Stimulated activated effector memory CD8-positive, alpha-beta T cell treated with anti-CD3 and anti-CD28 coated beads, Interleukin-12 subunit alpha, Interleukin-12 subunit beta, amount 100 ng/mL, for 72 hours (primary cell): Measurements from ENCODE around the gene C1RL.

Experiments
- ATAC-seq: fragments of 150-1000 bp; cut with Tn5 transposase; 2 replicates; pipeline ENCODE4 v1.10.0; 2021
- DNase-seq, 2 donors: peaks; one replicate each; pipeline ENCODE4 v3.0.0; 2021 to 2022; ENCODE audit warnings: low spot score in 2 of 2
- H3K27ac Mint-ChIP-seq: one replicate; pipeline ENCODE4 v1.8.0; 2022; ENCODE audit warnings: mild to moderate bottlenecking, mixed read lengths
- H3K36me3 Mint-ChIP-seq: one replicate; pipeline ENCODE4 v1.8.0; 2022; ENCODE audit warnings: mild to moderate bottlenecking, mixed read lengths
- H3K4me1 Mint-ChIP-seq: one replicate; pipeline ENCODE4 v1.8.0; 2022; ENCODE audit warnings: mixed read lengths
- H3K4me3 Mint-ChIP-seq: one replicate; pipeline ENCODE4 v1.8.0; 2022; ENCODE audit warnings: mild to moderate bottlenecking, mixed read lengths
- H3K9me3 Mint-ChIP-seq: one replicate; pipeline ENCODE4 v1.8.0; 2022; ENCODE audit warnings: mixed read lengths

C1RL gene, protein sequence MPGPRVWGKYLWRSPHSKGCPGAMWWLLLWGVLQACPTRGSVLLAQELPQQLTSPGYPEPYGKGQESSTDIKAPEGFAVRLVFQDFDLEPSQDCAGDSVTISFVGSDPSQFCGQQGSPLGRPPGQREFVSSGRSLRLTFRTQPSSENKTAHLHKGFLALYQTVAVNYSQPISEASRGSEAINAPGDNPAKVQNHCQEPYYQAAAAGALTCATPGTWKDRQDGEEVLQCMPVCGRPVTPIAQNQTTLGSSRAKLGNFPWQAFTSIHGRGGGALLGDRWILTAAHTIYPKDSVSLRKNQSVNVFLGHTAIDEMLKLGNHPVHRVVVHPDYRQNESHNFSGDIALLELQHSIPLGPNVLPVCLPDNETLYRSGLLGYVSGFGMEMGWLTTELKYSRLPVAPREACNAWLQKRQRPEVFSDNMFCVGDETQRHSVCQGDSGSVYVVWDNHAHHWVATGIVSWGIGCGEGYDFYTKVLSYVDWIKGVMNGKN

DNA sequence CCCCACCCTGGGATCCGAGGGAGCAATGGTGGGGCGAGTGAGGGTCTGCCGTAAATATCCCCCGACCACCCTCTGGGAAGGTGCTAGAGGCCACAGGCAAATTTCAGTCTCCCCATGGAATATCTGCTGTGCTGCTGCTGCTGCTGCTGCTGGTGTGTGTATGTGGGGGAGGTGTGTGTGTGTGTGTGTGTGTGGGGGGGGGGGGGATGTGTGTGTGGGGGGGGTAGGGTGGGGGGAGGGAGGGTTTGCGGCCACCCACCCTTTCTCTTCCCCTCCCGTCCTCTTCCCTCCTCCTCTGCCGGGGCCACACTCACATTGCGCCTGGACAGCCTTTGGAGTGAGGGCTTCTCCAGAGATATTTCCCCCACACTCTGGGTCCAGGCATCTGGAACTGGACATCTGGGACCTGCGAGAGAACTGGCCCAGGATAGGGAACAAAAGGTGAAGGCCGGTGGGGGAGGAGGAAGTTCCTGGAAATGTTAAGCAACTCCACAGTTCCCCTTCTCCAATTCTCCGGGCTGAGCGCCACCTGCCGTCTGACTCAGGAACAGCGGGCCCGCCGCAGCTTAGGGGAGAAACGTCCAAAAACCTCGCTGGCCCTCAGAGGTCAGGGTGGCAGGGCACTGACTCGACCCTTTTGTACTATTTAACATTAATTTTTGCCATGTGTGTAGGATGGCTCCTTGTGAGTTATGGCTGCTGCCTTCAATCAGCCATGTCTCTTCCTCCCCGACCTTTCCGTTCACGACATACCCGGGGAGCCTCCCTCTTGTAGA is at the start of gene C1RL:
Gene C1RL (minus strand): TSS at position 419 of the 776 bp plus-strand sequence. CDS start 34 bp downstream, at position 385.
- DNase-seq (peak; percentile 90 to 94), ATAC-seq (peak; percentile 48)
- H3K9me3 Mint-ChIP-seq, result peaks cover 8% of the 10 kb centered on the region
- H3K4me1 Mint-ChIP-seq, result peaks cover 50% of the 10 kb centered on the region
- H3K36me3 Mint-ChIP-seq, result peaks cover 36% of the 10 kb centered on the region
- peak within 1 kb of the TSS; percentile 97 for H3K27ac Mint-ChIP-seq
- peak within 1 kb of the TSS; percentile 98 for H3K4me3 Mint-ChIP-seq

DNA sequence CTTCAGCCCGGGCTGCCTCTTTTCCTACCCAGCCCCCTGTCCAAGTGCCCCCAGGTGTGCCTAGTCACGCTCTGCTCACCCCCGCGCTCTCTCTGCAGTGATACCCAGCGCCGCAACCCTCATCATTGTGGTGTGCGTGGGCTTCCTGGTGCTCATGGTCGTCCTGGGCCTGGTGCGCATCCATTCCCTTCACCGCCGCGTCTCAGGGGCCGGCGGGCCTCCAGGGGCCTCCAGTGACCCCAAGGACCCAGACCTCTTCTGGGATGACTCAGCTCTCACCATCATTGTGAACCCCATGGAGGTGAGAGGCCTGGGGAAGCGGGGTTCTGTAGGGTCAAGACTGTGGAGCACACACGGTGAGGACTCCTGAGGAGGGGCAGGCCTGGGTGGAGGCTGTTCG is 48.4 kb upstream of the C1RL start:
- no peak for ATAC-seq
- H3K9me3 Mint-ChIP-seq, result no peaks in the 10 kb centered on the region
- peaks cover 23% of the 10 kb centered on the region for H3K4me1 Mint-ChIP-seq
- DNase-seq, result no peak
- peaks cover 49% of the 10 kb centered on the region for H3K36me3 Mint-ChIP-seq
- peak overlapping the region; percentile 83 for H3K27ac Mint-ChIP-seq
- H3K4me3 Mint-ChIP-seq, result no peak overlapping the region

DNA sequence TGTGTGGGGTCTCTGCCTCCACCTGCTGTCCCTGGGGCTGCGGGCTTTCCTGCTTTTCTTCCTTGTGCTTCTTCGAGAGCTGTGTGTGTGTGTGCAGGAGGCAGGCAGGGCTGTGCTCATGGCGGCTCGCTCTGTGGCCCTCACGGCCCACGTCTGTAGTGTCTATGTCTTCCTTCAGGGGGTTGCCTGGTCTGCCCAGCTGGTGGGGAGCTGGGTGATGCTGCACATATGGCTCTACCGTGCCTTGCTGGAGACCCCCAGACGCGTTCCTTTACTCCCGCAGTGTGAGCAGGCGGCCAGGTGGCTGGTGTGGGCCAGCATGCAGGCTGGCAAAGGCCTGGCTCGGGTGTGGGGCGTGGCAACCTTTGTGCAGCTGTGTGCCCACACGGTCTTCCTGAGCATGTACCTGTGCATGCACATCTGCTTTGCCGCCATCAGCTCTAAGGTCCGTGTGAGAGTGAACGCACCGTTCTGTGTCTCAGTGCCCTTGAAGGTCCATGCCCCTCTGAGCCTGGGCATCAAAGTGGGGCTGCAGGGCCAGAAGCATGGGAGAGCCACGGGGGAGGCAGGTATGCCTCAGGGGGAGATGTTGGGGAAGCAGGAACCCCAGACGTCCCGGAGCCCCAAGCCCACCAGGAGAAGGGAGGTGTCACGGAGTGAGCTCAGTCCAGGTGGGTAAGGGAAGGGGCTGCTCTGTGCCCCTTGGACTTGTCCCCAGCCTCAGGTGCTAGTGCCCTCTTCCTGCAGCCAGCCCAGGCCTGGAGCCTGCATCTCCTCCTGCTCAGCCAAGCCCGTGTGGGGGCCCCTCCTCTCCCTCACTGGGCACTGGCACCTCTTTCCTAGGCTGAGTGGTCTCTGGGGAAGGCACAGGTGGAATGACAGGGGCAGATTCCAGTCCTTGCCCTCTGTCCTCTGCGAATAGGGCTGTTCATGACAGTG is 47.5 kb upstream of the C1RL start:
- peak overlapping the region; percentile 83 for H3K27ac Mint-ChIP-seq
- ATAC-seq (no peak), DNase-seq (no peak)
- peaks cover 21% of the 10 kb centered on the region for H3K4me1 Mint-ChIP-seq
- no peaks in the 10 kb centered on the region for H3K9me3 Mint-ChIP-seq
- peaks cover 57% of the 10 kb centered on the region for H3K36me3 Mint-ChIP-seq
- no peak overlapping the region for H3K4me3 Mint-ChIP-seq

DNA sequence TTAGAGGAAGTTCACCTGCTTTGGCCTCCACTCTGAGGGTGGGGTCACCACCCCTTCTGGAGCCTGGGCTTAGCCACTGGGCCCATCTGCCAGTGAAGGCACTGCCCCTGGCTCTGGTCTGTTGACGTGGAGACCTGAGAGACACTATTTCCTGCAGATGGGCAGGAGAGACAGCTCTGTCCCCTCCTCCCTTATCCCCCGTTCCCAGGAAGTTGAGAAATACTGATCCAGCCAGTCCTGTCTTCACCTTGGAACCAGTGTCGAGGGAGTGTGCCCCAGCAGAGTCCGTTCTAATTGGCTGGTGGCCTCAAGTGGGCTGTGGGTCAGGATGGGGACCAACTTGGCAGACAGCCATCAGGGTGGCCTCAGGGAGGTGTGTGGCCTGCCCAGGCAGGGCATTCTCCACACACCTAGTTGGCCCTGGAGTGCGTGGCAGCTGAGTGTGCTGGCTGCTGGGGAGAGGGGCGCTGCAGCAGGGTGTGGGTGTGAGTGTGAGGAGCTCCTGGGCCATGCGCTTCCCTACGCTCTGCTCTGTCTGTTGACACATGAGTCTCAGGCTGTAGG is 46.5 kb upstream of the C1RL start:
- Mint-ChIP-seq H3K4me3 (no peak overlapping the region), H3K9me3 (no peaks in the 10 kb centered on the region), H3K4me1 (peaks cover 19% of the 10 kb centered on the region), H3K27ac (no peak overlapping the region), H3K36me3 (peaks cover 63% of the 10 kb centered on the region)
- ATAC-seq (no peak), DNase-seq (no peak)

DNA sequence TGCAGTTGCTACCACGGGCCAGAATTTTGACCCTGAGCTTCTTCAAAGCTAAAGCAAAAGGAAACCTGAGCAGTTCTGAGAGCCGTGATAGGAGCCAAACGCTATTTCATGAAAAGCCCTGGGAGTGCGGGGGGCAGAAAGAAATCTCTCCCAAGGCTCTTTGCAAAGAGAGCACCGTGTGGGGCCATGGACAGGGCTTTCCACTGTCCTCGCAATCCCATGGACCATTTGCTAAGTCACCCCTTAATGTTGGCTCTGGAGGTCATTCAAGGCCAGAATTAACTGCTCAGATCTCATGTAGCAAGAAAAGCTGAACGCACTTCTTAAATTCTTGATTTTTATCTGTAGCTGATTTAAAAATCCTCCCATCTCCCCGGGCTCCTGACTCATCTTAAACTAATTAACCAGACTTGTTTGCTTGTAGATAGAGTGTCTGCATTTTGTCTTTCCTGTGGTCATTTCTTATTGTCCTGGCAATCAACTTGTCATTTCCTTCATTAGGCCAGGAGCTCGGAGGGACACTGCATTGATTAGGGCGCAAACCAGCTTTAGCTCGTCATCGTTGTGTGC is 46.0 kb upstream of the C1RL start:
- DNase-seq, result no peak
- Mint-ChIP-seq H3K9me3 (no peaks in the 10 kb centered on the region), H3K4me3 (no peak overlapping the region), H3K27ac (no peak overlapping the region), H3K36me3 (peaks cover 63% of the 10 kb centered on the region), H3K4me1 (peaks cover 14% of the 10 kb centered on the region)
- no peak for ATAC-seq

DNA sequence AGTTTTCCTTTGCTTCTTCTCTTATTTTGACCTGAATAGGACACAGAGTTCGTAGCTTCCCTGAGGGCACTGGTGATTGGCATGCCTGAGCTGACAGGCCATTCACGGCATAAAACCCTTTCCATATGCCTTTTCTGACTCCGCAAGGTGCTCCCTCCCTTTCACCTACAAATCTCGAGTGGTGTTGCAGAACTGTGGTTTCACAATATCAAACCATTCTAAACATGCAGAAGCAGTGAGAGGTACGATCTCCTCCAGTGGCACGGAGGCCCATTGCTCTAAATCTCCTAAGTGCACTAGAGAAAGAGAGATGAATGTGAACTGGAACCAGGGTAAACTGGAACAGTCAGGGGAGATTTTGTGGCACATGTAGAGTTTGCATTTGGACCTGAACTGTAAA is 45.0 kb upstream of the C1RL start:
- Mint-ChIP-seq H3K27ac (no peak overlapping the region), H3K9me3 (no peaks in the 10 kb centered on the region), H3K4me3 (no peak overlapping the region), H3K36me3 (peaks cover 71% of the 10 kb centered on the region), H3K4me1 (peaks cover 11% of the 10 kb centered on the region)
- DNase-seq (no peak), ATAC-seq (no peak)

DNA sequence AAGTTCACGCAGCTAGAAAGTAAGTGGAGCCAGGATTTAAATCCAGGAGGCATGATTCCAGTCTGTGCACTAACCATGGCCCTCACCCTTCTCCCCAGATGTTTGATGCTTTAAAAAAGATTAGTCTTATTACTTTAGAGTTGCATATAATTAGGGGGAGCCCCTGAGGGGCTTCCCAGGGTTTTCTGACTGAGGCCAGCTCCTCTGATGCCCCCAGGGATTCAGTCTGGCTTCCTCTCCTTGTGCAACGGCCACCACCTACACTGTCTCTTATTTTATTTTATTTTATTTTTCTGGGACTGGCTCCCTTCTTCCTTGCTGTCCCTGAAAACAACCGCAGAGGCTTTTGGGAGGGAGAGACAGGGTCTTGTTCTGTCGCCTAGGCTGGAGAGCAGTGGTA is 43.8 kb upstream of the C1RL start:
- DNase-seq (no peak), ATAC-seq (no peak)
- Mint-ChIP-seq H3K27ac (peak overlapping the region; percentile 38), H3K4me1 (peaks cover 11% of the 10 kb centered on the region), H3K9me3 (no peaks in the 10 kb centered on the region), H3K4me3 (no peak overlapping the region), H3K36me3 (peaks cover 80% of the 10 kb centered on the region)

DNA sequence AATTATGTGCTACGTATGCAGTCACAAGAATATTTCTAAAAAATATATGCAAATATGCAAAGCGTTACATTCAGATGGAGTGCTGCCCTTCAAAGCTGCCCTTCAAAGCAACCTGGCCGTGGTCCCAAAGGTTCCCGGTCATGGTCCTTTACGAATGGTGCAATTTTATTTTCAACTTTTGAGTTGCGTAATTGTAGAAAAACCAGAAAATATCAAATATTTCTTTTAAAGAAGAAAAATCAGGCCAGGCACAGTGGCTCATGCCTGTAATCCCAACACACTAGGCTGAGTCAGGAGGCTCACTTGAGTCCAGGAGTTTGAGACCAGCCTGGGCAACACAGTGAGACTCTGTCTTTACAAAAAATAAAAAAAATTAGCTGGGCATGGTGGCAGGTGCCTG is 42.5 kb upstream of the C1RL start:
- no peaks in the 10 kb centered on the region for H3K9me3 Mint-ChIP-seq
- H3K27ac Mint-ChIP-seq, result no peak overlapping the region
- ATAC-seq, result no peak
- H3K4me1 Mint-ChIP-seq, result peaks cover 6% of the 10 kb centered on the region
- peaks cover 87% of the 10 kb centered on the region for H3K36me3 Mint-ChIP-seq
- no peak overlapping the region for H3K4me3 Mint-ChIP-seq
- DNase-seq, result no peak

DNA sequence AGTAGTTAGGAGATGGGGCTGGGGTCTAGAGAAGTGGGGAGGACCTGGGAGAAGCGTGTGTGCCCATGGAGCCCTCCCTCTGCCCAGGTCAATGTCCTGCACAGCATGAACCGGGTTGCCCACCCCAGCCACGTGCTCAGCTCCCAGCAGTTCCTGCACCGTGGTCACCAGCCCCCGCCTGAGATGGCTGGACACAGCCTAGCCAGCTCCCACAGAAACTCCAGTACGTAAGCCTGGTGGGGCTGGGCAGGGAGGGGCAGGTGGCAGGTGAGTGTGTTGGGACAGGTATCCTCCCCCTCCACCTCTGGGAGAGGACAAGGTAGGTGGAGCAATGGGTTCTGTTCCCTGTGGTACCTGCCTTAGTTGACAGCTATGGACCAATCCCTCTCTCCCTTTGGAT is 41.8 kb upstream of the C1RL start:
- Mint-ChIP-seq H3K9me3 (no peaks in the 10 kb centered on the region), H3K4me1 (peaks cover 7% of the 10 kb centered on the region), H3K36me3 (peaks cover 94% of the 10 kb centered on the region), H3K4me3 (no peak overlapping the region), H3K27ac (no peak overlapping the region)
- ATAC-seq (no peak), DNase-seq (no peak)

DNA sequence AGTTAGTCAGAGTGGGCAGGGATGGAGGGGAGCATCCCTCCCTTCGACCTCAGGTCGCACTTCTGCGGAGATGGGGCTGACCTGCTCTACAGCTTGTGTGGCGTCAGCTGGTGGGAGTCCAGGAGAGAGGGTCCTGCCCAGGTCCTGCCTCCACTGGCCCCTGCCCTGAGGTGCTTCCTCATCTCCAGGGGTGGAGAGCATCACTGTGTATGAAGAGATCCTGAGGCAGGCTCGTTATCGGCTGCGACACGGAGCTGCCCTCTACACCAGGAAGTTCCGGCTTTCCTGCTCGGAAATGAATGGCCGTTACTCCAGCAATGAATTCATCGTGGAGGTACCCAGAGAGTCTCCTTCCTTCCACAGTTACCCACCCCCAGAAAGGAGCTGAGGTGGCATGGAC is 41.3 kb upstream of the C1RL start:
- DNase-seq (no peak), ATAC-seq (no peak)
- Mint-ChIP-seq H3K27ac (peak overlapping the region; percentile 16), H3K4me1 (peaks cover 11% of the 10 kb centered on the region), H3K4me3 (no peak overlapping the region), H3K9me3 (no peaks in the 10 kb centered on the region), H3K36me3 (peaks cover 98% of the 10 kb centered on the region)

DNA sequence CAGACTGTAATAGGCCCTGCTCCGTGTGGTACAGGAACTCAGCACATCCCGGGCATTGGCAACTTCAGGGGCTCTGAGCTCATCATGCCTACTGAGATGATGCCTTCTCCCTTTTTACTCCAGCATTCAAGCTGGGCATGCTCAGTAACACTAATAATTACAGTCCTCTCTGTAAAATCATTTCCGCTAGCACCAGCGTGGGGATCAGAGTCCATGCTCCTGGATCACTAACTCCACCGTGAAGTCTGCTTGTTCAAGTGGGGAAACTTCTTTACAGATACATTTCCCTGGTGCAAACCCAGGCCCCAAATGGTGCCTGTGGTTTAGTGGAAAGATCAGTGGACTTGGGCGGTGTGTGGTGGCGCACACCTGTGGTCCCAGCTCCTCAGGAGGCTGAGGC is 37.9 kb upstream of the C1RL start:
- Mint-ChIP-seq H3K9me3 (no peaks in the 10 kb centered on the region), H3K4me1 (peaks cover 22% of the 10 kb centered on the region), H3K36me3 (peaks cover 97% of the 10 kb centered on the region), H3K4me3 (no peak overlapping the region), H3K27ac (peak overlapping the region; percentile 27)
- no peak for DNase-seq
- no peak for ATAC-seq

DNA sequence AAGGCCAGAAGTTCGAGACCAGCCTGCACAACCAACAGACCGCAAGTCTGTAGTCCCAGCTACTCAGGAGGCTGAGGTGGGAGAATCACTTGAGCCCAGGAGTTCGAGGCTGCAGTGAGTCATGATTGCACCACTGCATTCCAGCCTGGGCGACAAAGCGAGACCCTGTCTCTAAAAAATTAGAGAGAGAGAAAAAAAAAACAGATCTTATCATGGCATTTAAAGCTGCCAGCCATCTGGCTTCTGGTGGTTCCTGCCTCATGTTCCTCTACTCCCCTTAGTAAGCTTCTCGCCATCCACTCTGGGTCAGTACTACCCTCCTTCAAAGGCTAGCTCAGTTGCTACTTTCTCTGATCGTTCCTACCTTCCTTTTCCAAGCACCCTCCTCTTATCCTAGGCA is 37.2 kb upstream of the C1RL start:
- ATAC-seq, result no peak
- no peaks in the 10 kb centered on the region for H3K9me3 Mint-ChIP-seq
- peak overlapping the region; percentile 27 for H3K27ac Mint-ChIP-seq
- peaks cover 97% of the 10 kb centered on the region for H3K36me3 Mint-ChIP-seq
- H3K4me3 Mint-ChIP-seq, result no peak overlapping the region
- DNase-seq, result no peak
- H3K4me1 Mint-ChIP-seq, result peaks cover 28% of the 10 kb centered on the region

DNA sequence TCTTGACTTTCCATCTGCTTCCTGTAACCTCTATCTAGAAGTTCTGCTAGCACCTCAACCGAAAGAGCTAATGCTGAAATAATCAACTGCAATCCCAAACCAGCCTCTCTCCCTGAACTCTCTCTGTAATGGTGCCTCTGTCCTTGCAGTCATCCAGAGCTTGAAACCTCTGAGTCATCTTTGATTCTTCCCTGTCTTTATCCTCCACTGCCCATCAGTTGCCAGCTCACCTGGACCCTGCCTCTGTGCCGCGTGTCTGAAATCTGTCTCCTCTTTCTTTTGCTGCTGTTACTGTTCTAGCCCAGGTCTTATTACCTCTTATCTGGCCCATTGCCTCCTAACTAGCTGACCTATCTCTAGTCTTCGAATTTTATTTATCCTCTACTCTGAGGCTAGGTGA is 36.7 kb upstream of the C1RL start:
- Mint-ChIP-seq H3K4me1 (peaks cover 28% of the 10 kb centered on the region), H3K36me3 (peaks cover 92% of the 10 kb centered on the region), H3K9me3 (no peaks in the 10 kb centered on the region), H3K4me3 (no peak overlapping the region), H3K27ac (peak overlapping the region; percentile 27)
- ATAC-seq (no peak), DNase-seq (no peak)

DNA sequence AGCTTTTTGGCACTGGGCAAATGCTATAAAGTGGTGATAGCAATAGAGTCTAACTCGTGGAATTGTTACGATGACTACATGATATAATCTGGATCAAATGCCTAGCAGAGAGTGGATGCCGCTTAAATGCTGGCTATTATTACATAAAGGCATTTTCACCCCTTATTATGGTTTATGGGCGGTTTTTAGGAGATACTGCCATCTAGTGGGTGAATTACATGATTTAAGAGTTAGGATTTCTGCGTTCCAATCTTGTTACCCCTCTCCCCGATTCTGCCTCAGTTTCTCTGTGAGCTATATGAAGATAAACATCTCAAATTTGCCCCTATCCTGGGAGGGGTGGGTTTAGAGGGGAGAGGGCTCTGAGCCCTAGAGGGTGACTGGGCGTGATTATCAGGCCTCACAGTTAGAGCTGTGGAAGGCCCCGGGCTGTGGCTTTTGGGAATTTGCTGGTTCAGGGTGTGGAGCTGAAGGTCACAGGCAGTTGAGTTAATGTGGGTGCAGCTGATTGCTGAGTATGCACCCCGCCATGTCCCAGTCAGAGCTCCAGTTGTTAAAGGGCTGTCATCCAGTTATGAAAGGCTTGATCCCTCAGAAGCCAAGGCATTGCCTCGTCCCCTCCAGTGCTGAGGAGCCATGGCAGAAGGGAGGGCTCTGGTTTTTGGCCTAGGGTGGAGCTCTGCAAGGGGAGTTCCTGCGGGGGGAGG is 35.6 kb upstream of the C1RL start:
- DNase-seq, result no peak
- Mint-ChIP-seq H3K36me3 (peaks cover 87% of the 10 kb centered on the region), H3K27ac (peak overlapping the region; percentile 27), H3K4me3 (no peak overlapping the region), H3K9me3 (no peaks in the 10 kb centered on the region), H3K4me1 (peaks cover 28% of the 10 kb centered on the region)
- no peak for ATAC-seq
